ENCODE measurements around the gene NFKB1.
"Not testable (repeated sequence)": the region's sequence is repeated elsewhere in the genome, so short reads cannot be mapped to it uniquely, and the experiment has no call there.

The NFKB1 gene

GRCh38 chr4:102601586-102602227 is 100.5 kb downstream of the NFKB1 start:
- no peak for DNase-seq

- DNase-seq, result no peak
Observed at GRCh38 chr4:102604222-102604940, 103.2 kb downstream of the NFKB1 start.

GRCh38 chr4:102606261-102606660 is 105.1 kb downstream of the NFKB1 start:
- DNase-seq, result no peak

GRCh38 chr4:102606846-102607450 is 105.8 kb downstream of the NFKB1 start:
- no peak for DNase-seq

- DNase-seq, result no peak
Observed at GRCh38 chr4:102608190-102608589, 107.0 kb downstream of the NFKB1 start.

GRCh38 chr4:102610007-102610406 is 108.8 kb downstream of the NFKB1 start:
- DNase-seq, result no peak

- no peak for DNase-seq
Observed at GRCh38 chr4:102610476-102610875, 109.3 kb downstream of the NFKB1 start.

GRCh38 chr4:102612210-102612609 is 111.1 kb downstream of the NFKB1 start:
- DNase-seq, result no peak

- no peak for DNase-seq
Observed at GRCh38 chr4:102612824-102613366, 111.7 kb downstream of the NFKB1 start.

- no peak for DNase-seq
Observed at GRCh38 chr4:102614801-102615200, 113.6 kb downstream of the NFKB1 start.

GRCh38 chr4:102616636-102617035 is 115.5 kb downstream of the NFKB1 start:
- no peak for DNase-seq

GRCh38 chr4:102619021-102619420 is 117.9 kb downstream of the NFKB1 start:
- DNase-seq, result not testable (repeated sequence)

- DNase-seq, result not testable (repeated sequence)
Observed at GRCh38 chr4:102619776-102620631, 118.8 kb downstream of the NFKB1 start.

- DNase-seq, result no peak
Observed at GRCh38 chr4:102620697-102621497, 119.7 kb downstream of the NFKB1 start.

- DNase-seq, result no peak
Observed at GRCh38 chr4:102623622-102624021, 122.5 kb downstream of the NFKB1 start.

GRCh38 chr4:102624505-102624904 is 123.3 kb downstream of the NFKB1 start:
- DNase-seq, result no peak

- DNase-seq, result no peak
Observed at GRCh38 chr4:102625232-102625930, 124.2 kb downstream of the NFKB1 start.

- no peak for DNase-seq
Observed at GRCh38 chr4:102627831-102628523, 126.8 kb downstream of the NFKB1 start.

GRCh38 chr4:102629673-102630072 is 128.5 kb downstream of the NFKB1 start:
- DNase-seq, result no peak

- no peak for DNase-seq
Observed at GRCh38 chr4:102631616-102632015, 130.5 kb downstream of the NFKB1 start.

Measured in activated T-cell treated with anti-CD3 and anti-CD28 coated beads for 4 hours (primary cell).